Measurements from ENCODE around the gene GNG13.

GNG13 gene

GRCh38 chr16:802914-803753 lies 2.6 kb upstream of the GNG13 start:
- no peak overlapping the region for H3K4me3 ChIP-seq (ENCODE audit: low read depth, low read length)
- TF ChIP-seq CTCF (IDR thresholded peaks at IDR 0.05; ENCODE audit: low read depth, low read length, missing control alignments) = no peak
- no peak for DNase-seq (ENCODE audit: low read depth)

- H3K4me3 ChIP-seq (ENCODE audit: low read depth, low read length) = no peak overlapping the region
- DNase-seq (ENCODE audit: low read depth) = no peak
- no peak for TF ChIP-seq CTCF (IDR thresholded peaks at IDR 0.05; ENCODE audit: low read depth, low read length, missing control alignments)
Measured at GRCh38 chr16:802461-802860, 1.9 kb upstream of the GNG13 start.

- DNase-seq (ENCODE audit: low read depth) = no peak
- TF ChIP-seq CTCF (IDR thresholded peaks at IDR 0.05; ENCODE audit: low read depth, low read length, missing control alignments) = no peak
- no peak overlapping the region for H3K4me3 ChIP-seq (ENCODE audit: low read depth, low read length)
Measured at GRCh38 chr16:801584-802363, 1.2 kb upstream of the GNG13 start.

- no peak overlapping the region for H3K4me3 ChIP-seq (ENCODE audit: low read depth, low read length)
Measured at GRCh38 chr16:800834-801511, 439 bp upstream of the GNG13 start.

GRCh38 chr16:799111-799947 lies 1.2 kb downstream of the GNG13 start:
- TF ChIP-seq CTCF (IDR thresholded peaks at IDR 0.05; ENCODE audit: low read depth, low read length, missing control alignments) = no peak
- DNase-seq (ENCODE audit: low read depth) = no peak
- H3K4me3 ChIP-seq (ENCODE audit: low read depth, low read length) = no peak overlapping the region

More at GRCh38 chr16:800834-801511, 439 bp upstream of the GNG13 start:
- no peak for DNase-seq (ENCODE audit: low read depth)
- TF ChIP-seq CTCF (IDR thresholded peaks at IDR 0.05; ENCODE audit: low read depth, low read length, missing control alignments) = no peak

GRCh38 chr16:798666-799065 lies 1.9 kb downstream of the GNG13 start:
- TF ChIP-seq CTCF (IDR thresholded peaks at IDR 0.05; ENCODE audit: low read depth, low read length, missing control alignments) = no peak
- H3K4me3 ChIP-seq (ENCODE audit: low read depth, low read length) = no peak overlapping the region
- DNase-seq (ENCODE audit: low read depth) = no peak

All from GM12864 (cell line).